HCT116 (cell line): ENCODE measurements around the gene MEOX1. TPM values are rescaled to one million over a fixed set of nuclear protein-coding genes. Genes with fewer than 3 reads are reported as not detected.

Source experiments
- ATAC-seq: fragments of 200-7000 bp; cut with Tn5 transposase; 2 replicates; pipeline ENCODE4 v1.9.1; 2020; ENCODE audit warnings: mild to moderate bottlenecking, moderate library complexity
- BruUV-seq: library from RNA; stranded (reverse); fragments of 400-500 nt; replicated peaks from 2 replicates; lab custom pipeline; 2021; lab: Mats Ljungman, UMichigan
- CTCF ChIA-PET: fragments of 300-600 bp; sonication (Branson Sonifier 250); formaldehyde crosslinking; loops from one replicate; lab custom pipeline; 2021; ENCODE audit warnings: antibody characterized with exemption; lab: Charles Lee
- POLR2A ChIA-PET: fragments of 300-600, 350-600 bp; sonication (Branson Sonifier 250); formaldehyde crosslinking; loops from one replicate; lab custom pipeline; 2021; ENCODE audit warnings: antibody characterized with exemption; lab: Charles Lee
- RAD21 ChIA-PET, 2 experiments: fragments of 300-600 bp; sonication (Branson Sonifier 250); formaldehyde crosslinking; loops; one replicate each; lab custom pipeline; 2023; ENCODE audit warnings: low total read pairs in 2 of 2; ENCODE audit not compliant: uncharacterized antibody in 2 of 2, unreplicated experiment in 2 of 2, low non-redundant PET in 1 of 2; lab: Charles Lee
- DNase-seq: peaks from one replicate; pipeline ENCODE4 v3.0.0-alpha.2; 2010; ENCODE audit warnings: low read depth, low spot score
- H2AFZ ChIP-seq: fragments of 200-600 bp; shearing (Covaris generic), sonication (generic); 2 replicates; pipeline ENCODE4 v1.6.1; 2017; ENCODE audit warnings: low read depth, mixed run types, mixed read lengths, antibody characterized with exemption, low read length; ENCODE audit not compliant: poor library complexity, severe bottlenecking
- H3K27ac ChIP-seq: 2 replicates; pipeline ENCODE4 v1.5.1; 2012; ENCODE audit warnings: low read depth, low read length
- H3K27me3 ChIP-seq: fragments of 200-600 bp; sonication (generic); 2 replicates; pipeline ENCODE4 v1.6.1; 2016; ENCODE audit warnings: mixed run types, low read length, mixed read lengths; ENCODE audit not compliant: insufficient read depth
- H3K36me3 ChIP-seq, 2 experiments: fragments of 200-500 bp in 1 of 2; fragments of 200-600 bp in 1 of 2; sonication (Bioruptor generic) in 1 of 2; sonication (generic) in 1 of 2; 2 replicates each; pipeline versions ENCODE4 v1.5.1 to v1.6.1; 2014 to 2016; ENCODE audit warnings: low read length in 2 of 2, inconsistent platforms in 1 of 2, mixed read lengths in 1 of 2, mixed run types in 1 of 2; ENCODE audit not compliant: insufficient read depth in 2 of 2, control insufficient read depth in 1 of 2
- H3K4me1 ChIP-seq, 2 experiments: fragments of 200-600 bp in 1 of 2; sonication (generic) in 1 of 2; 2 replicates each; pipeline versions ENCODE4 v1.5.1 to v1.6.1; 2012 to 2017; ENCODE audit warnings: low read length in 2 of 2, inconsistent platforms in 1 of 2, mild to moderate bottlenecking in 1 of 2, mixed read lengths in 1 of 2, mixed run types in 1 of 2, moderate library complexity in 1 of 2; ENCODE audit not compliant: insufficient read depth in 2 of 2, control insufficient read depth in 1 of 2
- H3K4me2 ChIP-seq: fragments of 200-600 bp; sonication (generic); 2 replicates; pipeline ENCODE4 v1.6.1; 2017; ENCODE audit warnings: mixed run types, low read length, mixed read lengths
- H3K4me3 ChIP-seq, 2 experiments: fragments of 200-600 bp in 1 of 2; sonication (generic) in 1 of 2; replicated peaks in 1 of 2; 2 replicates each; pipeline ENCODE4 v1.5.1; 2011 to 2016; ENCODE audit warnings: low read length in 2 of 2, control low read depth in 1 of 2, low read depth in 1 of 2, mild to moderate bottlenecking in 1 of 2, mixed read lengths in 1 of 2, mixed run types in 1 of 2
- H3K79me2 ChIP-seq: fragments of 200-600 bp; sonication (generic); 2 replicates; pipeline ENCODE4 v1.6.1; 2017; ENCODE audit warnings: mild to moderate bottlenecking, mixed run types, low read length, moderate library complexity, mixed read lengths; ENCODE audit not compliant: insufficient read depth
- H3K9ac ChIP-seq: fragments of 200-600 bp; sonication (generic); 2 replicates; pipeline ENCODE4 v1.6.1; 2016; ENCODE audit warnings: low read length, mixed read lengths
- H3K9me2 ChIP-seq: fragments of 200-600 bp; sonication (generic), shearing (Covaris generic); 2 replicates; pipeline ENCODE4 v1.6.1; 2017; ENCODE audit warnings: mixed run types, mild to moderate bottlenecking, moderate library complexity; ENCODE audit not compliant: insufficient read depth
- H3K9me3 ChIP-seq, 2 experiments: fragments of 200-500 bp in 1 of 2; fragments of 200-600 bp in 1 of 2; sonication (Bioruptor generic) in 1 of 2; sonication (generic) in 1 of 2; 2 replicates each; pipeline ENCODE4 v1.6.1; 2014 to 2017; ENCODE audit warnings: low read length in 2 of 2, mixed read lengths in 2 of 2, inconsistent platforms in 1 of 2, low read depth in 1 of 2, mild to moderate bottlenecking in 1 of 2, mixed run types in 1 of 2, moderate library complexity in 1 of 2; ENCODE audit not compliant: control insufficient read depth in 1 of 2, insufficient read depth in 1 of 2
- H4K20me1 ChIP-seq: fragments of 200-600 bp; sonication (generic), shearing (Covaris generic); 2 replicates; pipeline ENCODE4 v1.6.1; 2017; ENCODE audit warnings: mixed run types, mild to moderate bottlenecking, moderate library complexity; ENCODE audit not compliant: insufficient read depth
- ATF3 ChIP-seq: IDR thresholded peaks from 2 replicates; pipeline ENCODE4 v1.6.1; 2012
- CBX3 ChIP-seq: IDR thresholded peaks from 2 replicates; pipeline ENCODE4 v1.6.1; 2012; ENCODE audit warnings: low read depth
- CEBPB ChIP-seq: IDR thresholded peaks from 2 replicates; pipeline ENCODE4 v1.6.1; 2012; ENCODE audit warnings: low read depth
- EGR1 ChIP-seq: IDR thresholded peaks from 2 replicates; pipeline ENCODE4 v1.6.1; 2012; ENCODE audit warnings: low read depth
- EZH2 ChIP-seq: fragments of 200-600 bp; sonication (generic); IDR thresholded peaks from 2 replicates; pipeline ENCODE4 v1.6.1; 2017; ENCODE audit warnings: antibody characterized with exemption, mixed run types
- EZH2phosphoT487 ChIP-seq: fragments of 200-600 bp; IDR thresholded peaks from 2 replicates; pipeline ENCODE4 v1.6.1; 2018; ENCODE audit warnings: antibody characterized with exemption, borderline replicate concordance
- FOSL1 ChIP-seq: IDR thresholded peaks from 2 replicates; pipeline ENCODE4 v1.6.1; 2012; ENCODE audit warnings: low read depth
- JUND ChIP-seq: IDR thresholded peaks from 2 replicates; pipeline ENCODE4 v1.6.1; 2012
- MAX ChIP-seq: IDR thresholded peaks from 2 replicates; pipeline ENCODE4 v1.6.1; 2012
- POLR2A ChIP-seq: IDR thresholded peaks from 2 replicates; pipeline ENCODE4 v1.7.0; 2011; ENCODE audit warnings: borderline replicate concordance; ENCODE audit not compliant: insufficient read depth, insufficient read length; ENCODE audit errors: extremely low read depth
- POLR2AphosphoS5 ChIP-seq: IDR thresholded peaks from 2 replicates; pipeline ENCODE4 v1.6.1; 2011; ENCODE audit warnings: mild to moderate bottlenecking, low read depth, low read length, moderate library complexity
- RAD21 ChIP-seq: IDR thresholded peaks from 2 replicates; pipeline ENCODE4 v1.6.1; 2012; ENCODE audit warnings: low read depth, mild to moderate bottlenecking
- SP1 ChIP-seq: IDR thresholded peaks from 2 replicates; pipeline ENCODE4 v1.6.1; 2012; ENCODE audit warnings: low read depth
- YY1 ChIP-seq: IDR thresholded peaks from 2 replicates; pipeline ENCODE4 v1.6.1; 2011; ENCODE audit warnings: low read length, low read depth, moderate library complexity, mild to moderate bottlenecking; ENCODE audit not compliant: insufficient replicate concordance; ENCODE audit errors: extremely low read depth
- ZBTB33 ChIP-seq: IDR thresholded peaks from 2 replicates; pipeline ENCODE4 v1.6.1; 2011; ENCODE audit warnings: mild to moderate bottlenecking, low read length, moderate library complexity; ENCODE audit not compliant: insufficient replicate concordance; ENCODE audit errors: extremely low read depth
- ZFX ChIP-seq: fragments of 450-650 bp; IDR thresholded peaks from 2 replicates; pipeline ENCODE4 v1.6.1; 2017
- intact Hi-C: fragments of 100-400 bp; cut with micrococcal nuclease; formaldehyde crosslinking; loops from 2 replicates; pipeline ENCODE4 v1.10.0; 2022
- total RNA-seq: library from RNA; stranded (reverse); gene quantifications from one replicate; pipeline ENCODE4 v1.2.1, GENCODE V29; 2021; ENCODE audit not compliant: unreplicated experiment
- TF ChIP-seq, protein P1 (sequence below): IDR thresholded peaks from 2 replicates; pipeline ENCODE4 v1.6.1; 2012; ENCODE audit warnings: low read depth

Gene MEOX1
- total RNA-seq, 1 experiment from 2014 or later = not detected

- no TSS peak for BruUV-seq
- ChIA-PET POLR2A (no interaction called here), RAD21 (no interaction called here), CTCF (interaction anchor here (8.8 kb wide), 1 partner anchor 63 kb away, joined by 158 read pairs; the partner anchor contains the start of gene SOST)
- no peak for ATAC-seq
- H3K4me2 ChIP-seq = no peak overlapping the region
- H4K20me1 ChIP-seq = no peaks in the 10 kb centered on the region
- H3K27me3 ChIP-seq = no peaks in the 10 kb centered on the region
- no peaks in the 10 kb centered on the region for H3K79me2 ChIP-seq
- H3K9ac ChIP-seq = no peak overlapping the region
- TF ChIP-seq ZBTB33 (no peak), POLR2A (no peak), SP1 (no peak), POLR2AphosphoS5 (no peak), FOSL1 (no peak), CEBPB (no peak), ZFX (no peak), CBX3 (no peak), EZH2 (no peak), YY1 (no peak), EZH2phosphoT487 (no peak), JUND (no peak), ATF3 (no peak), RAD21 (no peak), EGR1 (no peak), MAX (no peak)
- TF ChIP-seq, protein P1, sequence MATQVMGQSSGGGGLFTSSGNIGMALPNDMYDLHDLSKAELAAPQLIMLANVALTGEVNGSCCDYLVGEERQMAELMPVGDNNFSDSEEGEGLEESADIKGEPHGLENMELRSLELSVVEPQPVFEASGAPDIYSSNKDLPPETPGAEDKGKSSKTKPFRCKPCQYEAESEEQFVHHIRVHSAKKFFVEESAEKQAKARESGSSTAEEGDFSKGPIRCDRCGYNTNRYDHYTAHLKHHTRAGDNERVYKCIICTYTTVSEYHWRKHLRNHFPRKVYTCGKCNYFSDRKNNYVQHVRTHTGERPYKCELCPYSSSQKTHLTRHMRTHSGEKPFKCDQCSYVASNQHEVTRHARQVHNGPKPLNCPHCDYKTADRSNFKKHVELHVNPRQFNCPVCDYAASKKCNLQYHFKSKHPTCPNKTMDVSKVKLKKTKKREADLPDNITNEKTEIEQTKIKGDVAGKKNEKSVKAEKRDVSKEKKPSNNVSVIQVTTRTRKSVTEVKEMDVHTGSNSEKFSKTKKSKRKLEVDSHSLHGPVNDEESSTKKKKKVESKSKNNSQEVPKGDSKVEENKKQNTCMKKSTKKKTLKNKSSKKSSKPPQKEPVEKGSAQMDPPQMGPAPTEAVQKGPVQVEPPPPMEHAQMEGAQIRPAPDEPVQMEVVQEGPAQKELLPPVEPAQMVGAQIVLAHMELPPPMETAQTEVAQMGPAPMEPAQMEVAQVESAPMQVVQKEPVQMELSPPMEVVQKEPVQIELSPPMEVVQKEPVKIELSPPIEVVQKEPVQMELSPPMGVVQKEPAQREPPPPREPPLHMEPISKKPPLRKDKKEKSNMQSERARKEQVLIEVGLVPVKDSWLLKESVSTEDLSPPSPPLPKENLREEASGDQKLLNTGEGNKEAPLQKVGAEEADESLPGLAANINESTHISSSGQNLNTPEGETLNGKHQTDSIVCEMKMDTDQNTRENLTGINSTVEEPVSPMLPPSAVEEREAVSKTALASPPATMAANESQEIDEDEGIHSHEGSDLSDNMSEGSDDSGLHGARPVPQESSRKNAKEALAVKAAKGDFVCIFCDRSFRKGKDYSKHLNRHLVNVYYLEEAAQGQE = no peak
- H3K4me3 ChIP-seq = no peak overlapping the region
- H2AFZ ChIP-seq = no peak overlapping the region
- H3K9me3 ChIP-seq = no peaks in the 10 kb centered on the region
- DNase-seq = no peak
- no peak overlapping the region for H3K27ac ChIP-seq
- peaks cover 14 to 28% of the 10 kb centered on the region in 2 experiments for H3K4me1 ChIP-seq
- H3K9me2 ChIP-seq = no peaks in the 10 kb centered on the region
- intact Hi-C loops = loop anchor here (10.0 kb wide), 1 partner anchor 147 kb away; the partner anchor contains the start of gene CD300LG
- H3K36me3 ChIP-seq = no peaks in the 10 kb centered on the region
Observed at GRCh38 chr17:43697937-43698336, 36.2 kb upstream of the MEOX1 start.
